ENCODE results near the gene SURF4. TPM values are rescaled to one million over a fixed set of nuclear protein-coding genes. Genes with fewer than 3 reads are reported as not detected.
A peak's percentile ranks its signal among the peaks of the same experiment; 100 is the strongest.

SURF4 gene
- total RNA-seq, 1 experiment from 2014 or later = 134 TPM

GRCh38 chr9:133335924-133336811 is 39.7 kb downstream of the SURF4 start, which contains the start of gene SURF6:
SURF6 (minus strand) TSS chr9:133336188; CDS start chr9:133336132, 56 bp downstream.
- Histone ChIP-seq H3K36me3 (ENCODE audit: control insufficient read depth in 1 of 2, insufficient read depth in 2 of 2, low read length in 2 of 2) (peaks cover 41 to 52% of the 10 kb centered on the region in 2 experiments; a peak in 3 of 4 replicates), H3K27me3 (ENCODE audit: insufficient read depth, low read length) (no peaks in the 10 kb centered on the region), H3K4me3 (replicated peaks in 1 of 2; ENCODE audit: low read depth in 1 of 2, low read length in 2 of 2) (peak within 1 kb of the TSS; percentile 91 to 99), H3K27ac (ENCODE audit: low read depth, low read length) (peak within 1 kb of the TSS; percentile 91), H3K4me1 (ENCODE audit: control insufficient read depth in 1 of 2, insufficient read depth in 2 of 2, low read length in 2 of 2) (peaks cover 12 to 26% of the 10 kb centered on the region in 2 experiments), H3K79me2 (ENCODE audit: insufficient read depth, low read length) (peaks cover 44% of the 10 kb centered on the region), H3K9me2 (ENCODE audit: insufficient read depth) (no peaks in the 10 kb centered on the region), H3K9me3 (ENCODE audit: control insufficient read depth in 1 of 2, insufficient read depth in 1 of 2, low read depth in 1 of 2, low read length in 2 of 2) (no peaks in the 10 kb centered on the region), H4K20me1 (ENCODE audit: insufficient read depth) (no peaks in the 10 kb centered on the region; the same call in 1 of the 2 replicates), H2AFZ (ENCODE audit: low read depth, low read length, poor library complexity, severe bottlenecking) (no peak within 1 kb of the TSS), H3K4me2 (ENCODE audit: low read length) (peak within 1 kb of the TSS; percentile 99), H3K9ac (ENCODE audit: low read length) (peak within 1 kb of the TSS; percentile 97)
- POLR2A ChIA-PET = interaction anchor here (0.7 kb wide), 1 partner anchor 155 kb away, joined by 3 read pairs; no protein-coding TSS in a partner anchor
- RAD21 ChIA-PET (ENCODE audit: low non-redundant PET in 1 of 2, low total read pairs in 2 of 2, uncharacterized antibody in 2 of 2, unreplicated experiment in 2 of 2) = no interaction called here
- intact Hi-C loops (cut with micrococcal nuclease) = loop anchor here (5.0 kb wide), 1 partner anchor 151 kb away; no protein-coding TSS in a partner anchor
- CTCF ChIA-PET = interaction anchor here (1.4 to 1.7 kb wide), 2 partner anchors 97 to 150 kb away, joined by 4 to 5 read pairs; no protein-coding TSS in a partner anchor
- DNase-seq (ENCODE audit: low read depth, low spot score) (peak; percentile 81), ATAC-seq (peak; percentile 93)
- BruUV-seq (replicated peaks) = TSS peak; percentile 92
- TF ChIP-seq SIN3A (IDR thresholded peaks at IDR 0.05; ENCODE audit: low read depth) (peak; percentile 98), POLR2AphosphoS5 (IDR thresholded peaks at IDR 0.05; ENCODE audit: low read depth, low read length) (peak; percentile 87), CBX3 (IDR thresholded peaks at IDR 0.05; ENCODE audit: low read depth) (peak; percentile 94), CEBPB (IDR thresholded peaks at IDR 0.05; ENCODE audit: low read depth) (no peak), EZH2phosphoT487 (IDR thresholded peaks at IDR 0.05; ENCODE audit: borderline replicate concordance) (no peak), ELF1 (IDR thresholded peaks at IDR 0.05; ENCODE audit: borderline replicate concordance, low read depth) (no peak; the same call in 1 of the 2 replicates), SRF (IDR thresholded peaks at IDR 0.05; ENCODE audit: low read depth) (peak; percentile 99), POLR2A (IDR thresholded peaks at IDR 0.05; ENCODE audit: borderline replicate concordance, extremely low read depth, insufficient read depth, insufficient read length) (no peak), ZFX (IDR thresholded peaks at IDR 0.05) (peak; percentile 78; the same call in 1 of the 2 replicates), TCF7L2 (IDR thresholded peaks at IDR 0.05; ENCODE audit: borderline replicate concordance, extremely low read depth, insufficient read depth, insufficient read length) (peak; percentile 57), ATF3 (IDR thresholded peaks at IDR 0.05) (no peak), ZNF274 (IDR thresholded peaks at IDR 0.05; ENCODE audit: low read depth, low read length) (no peak), FOSL1 (IDR thresholded peaks at IDR 0.05; ENCODE audit: low read depth) (peak; percentile 29; the same call in 1 of the 2 replicates), JUND (IDR thresholded peaks at IDR 0.05) (no peak; the same call in 1 of the 2 replicates), RAD21 (IDR thresholded peaks at IDR 0.05; ENCODE audit: low read depth) (peak; percentile 13; the same call in 1 of the 2 replicates)
- TF ChIP-seq, protein P1, sequence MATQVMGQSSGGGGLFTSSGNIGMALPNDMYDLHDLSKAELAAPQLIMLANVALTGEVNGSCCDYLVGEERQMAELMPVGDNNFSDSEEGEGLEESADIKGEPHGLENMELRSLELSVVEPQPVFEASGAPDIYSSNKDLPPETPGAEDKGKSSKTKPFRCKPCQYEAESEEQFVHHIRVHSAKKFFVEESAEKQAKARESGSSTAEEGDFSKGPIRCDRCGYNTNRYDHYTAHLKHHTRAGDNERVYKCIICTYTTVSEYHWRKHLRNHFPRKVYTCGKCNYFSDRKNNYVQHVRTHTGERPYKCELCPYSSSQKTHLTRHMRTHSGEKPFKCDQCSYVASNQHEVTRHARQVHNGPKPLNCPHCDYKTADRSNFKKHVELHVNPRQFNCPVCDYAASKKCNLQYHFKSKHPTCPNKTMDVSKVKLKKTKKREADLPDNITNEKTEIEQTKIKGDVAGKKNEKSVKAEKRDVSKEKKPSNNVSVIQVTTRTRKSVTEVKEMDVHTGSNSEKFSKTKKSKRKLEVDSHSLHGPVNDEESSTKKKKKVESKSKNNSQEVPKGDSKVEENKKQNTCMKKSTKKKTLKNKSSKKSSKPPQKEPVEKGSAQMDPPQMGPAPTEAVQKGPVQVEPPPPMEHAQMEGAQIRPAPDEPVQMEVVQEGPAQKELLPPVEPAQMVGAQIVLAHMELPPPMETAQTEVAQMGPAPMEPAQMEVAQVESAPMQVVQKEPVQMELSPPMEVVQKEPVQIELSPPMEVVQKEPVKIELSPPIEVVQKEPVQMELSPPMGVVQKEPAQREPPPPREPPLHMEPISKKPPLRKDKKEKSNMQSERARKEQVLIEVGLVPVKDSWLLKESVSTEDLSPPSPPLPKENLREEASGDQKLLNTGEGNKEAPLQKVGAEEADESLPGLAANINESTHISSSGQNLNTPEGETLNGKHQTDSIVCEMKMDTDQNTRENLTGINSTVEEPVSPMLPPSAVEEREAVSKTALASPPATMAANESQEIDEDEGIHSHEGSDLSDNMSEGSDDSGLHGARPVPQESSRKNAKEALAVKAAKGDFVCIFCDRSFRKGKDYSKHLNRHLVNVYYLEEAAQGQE (IDR thresholded peaks at IDR 0.05; ENCODE audit: low read depth) = no peak
- TF ChIP-seq, protein P2, sequence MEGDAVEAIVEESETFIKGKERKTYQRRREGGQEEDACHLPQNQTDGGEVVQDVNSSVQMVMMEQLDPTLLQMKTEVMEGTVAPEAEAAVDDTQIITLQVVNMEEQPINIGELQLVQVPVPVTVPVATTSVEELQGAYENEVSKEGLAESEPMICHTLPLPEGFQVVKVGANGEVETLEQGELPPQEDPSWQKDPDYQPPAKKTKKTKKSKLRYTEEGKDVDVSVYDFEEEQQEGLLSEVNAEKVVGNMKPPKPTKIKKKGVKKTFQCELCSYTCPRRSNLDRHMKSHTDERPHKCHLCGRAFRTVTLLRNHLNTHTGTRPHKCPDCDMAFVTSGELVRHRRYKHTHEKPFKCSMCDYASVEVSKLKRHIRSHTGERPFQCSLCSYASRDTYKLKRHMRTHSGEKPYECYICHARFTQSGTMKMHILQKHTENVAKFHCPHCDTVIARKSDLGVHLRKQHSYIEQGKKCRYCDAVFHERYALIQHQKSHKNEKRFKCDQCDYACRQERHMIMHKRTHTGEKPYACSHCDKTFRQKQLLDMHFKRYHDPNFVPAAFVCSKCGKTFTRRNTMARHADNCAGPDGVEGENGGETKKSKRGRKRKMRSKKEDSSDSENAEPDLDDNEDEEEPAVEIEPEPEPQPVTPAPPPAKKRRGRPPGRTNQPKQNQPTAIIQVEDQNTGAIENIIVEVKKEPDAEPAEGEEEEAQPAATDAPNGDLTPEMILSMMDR (IDR thresholded peaks at IDR 0.05 in 2 of 3, conservative IDR thresholded peaks at IDR 0.05 in 1 of 3; ENCODE audit: borderline replicate concordance in 1 of 3, insufficient read depth in 1 of 3, low read depth in 2 of 3, low read length in 2 of 3) = no peak
- TF ChIP-seq, protein P3, sequence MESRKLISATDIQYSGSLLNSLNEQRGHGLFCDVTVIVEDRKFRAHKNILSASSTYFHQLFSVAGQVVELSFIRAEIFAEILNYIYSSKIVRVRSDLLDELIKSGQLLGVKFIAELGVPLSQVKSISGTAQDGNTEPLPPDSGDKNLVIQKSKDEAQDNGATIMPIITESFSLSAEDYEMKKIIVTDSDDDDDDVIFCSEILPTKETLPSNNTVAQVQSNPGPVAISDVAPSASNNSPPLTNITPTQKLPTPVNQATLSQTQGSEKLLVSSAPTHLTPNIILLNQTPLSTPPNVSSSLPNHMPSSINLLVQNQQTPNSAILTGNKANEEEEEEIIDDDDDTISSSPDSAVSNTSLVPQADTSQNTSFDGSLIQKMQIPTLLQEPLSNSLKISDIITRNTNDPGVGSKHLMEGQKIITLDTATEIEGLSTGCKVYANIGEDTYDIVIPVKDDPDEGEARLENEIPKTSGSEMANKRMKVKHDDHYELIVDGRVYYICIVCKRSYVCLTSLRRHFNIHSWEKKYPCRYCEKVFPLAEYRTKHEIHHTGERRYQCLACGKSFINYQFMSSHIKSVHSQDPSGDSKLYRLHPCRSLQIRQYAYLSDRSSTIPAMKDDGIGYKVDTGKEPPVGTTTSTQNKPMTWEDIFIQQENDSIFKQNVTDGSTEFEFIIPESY (IDR thresholded peaks at IDR 0.05; ENCODE audit: extremely low read depth, insufficient replicate concordance, low read length) = peak; percentile 87

All from HCT116 (cell line).